HEK293T (cell line): ENCODE results near the gene TM4SF5.

ENCODE experiments used
- ARNT ChIP-seq: fragments of 450-650 bp; IDR thresholded peaks from 2 replicates; pipeline ENCODE4 v1.6.1; 2017; ENCODE audit warnings: mild to moderate bottlenecking
- BHLHE40 ChIP-seq: fragments of 450-650 bp; IDR thresholded peaks from 2 replicates; pipeline ENCODE4 v1.6.1; 2016; ENCODE audit warnings: mild to moderate bottlenecking, moderate library complexity, borderline replicate concordance
- CTBP1 ChIP-seq: fragments of 450-650 bp; IDR thresholded peaks from 2 replicates; pipeline ENCODE4 v1.6.1; 2016; ENCODE audit warnings: borderline replicate concordance
- ELF4 ChIP-seq: fragments of 450-650 bp; IDR thresholded peaks from 2 replicates; pipeline ENCODE4 v1.6.1; 2017; ENCODE audit warnings: antibody characterized with exemption
- FOXA1 ChIP-seq: fragments of 450-650 bp; IDR thresholded peaks from 2 replicates; pipeline ENCODE4 v1.6.1; 2016; ENCODE audit warnings: mild to moderate bottlenecking
- FOXK2 ChIP-seq: fragments of 450-650 bp; IDR thresholded peaks from 2 replicates; pipeline ENCODE4 v1.6.1; 2016; ENCODE audit warnings: mild to moderate bottlenecking
- FOXM1 ChIP-seq: fragments of 450-650 bp; IDR thresholded peaks from 2 replicates; pipeline ENCODE4 v1.6.1; 2017; ENCODE audit warnings: mild to moderate bottlenecking, borderline replicate concordance
- HDGF ChIP-seq: fragments of 450-650 bp; IDR thresholded peaks from 2 replicates; pipeline ENCODE4 v1.6.1; 2017; ENCODE audit warnings: antibody characterized with exemption, borderline replicate concordance
- L3MBTL2 ChIP-seq: fragments of 450-650 bp; conservative IDR thresholded peaks from 2 replicates; pipeline ENCODE4 v1.6.1; 2016; ENCODE audit warnings: mild to moderate bottlenecking
- NFRKB ChIP-seq: fragments of 450-650 bp; IDR thresholded peaks from 2 replicates; pipeline ENCODE4 v1.6.1; 2016; ENCODE audit warnings: mild to moderate bottlenecking, moderate library complexity
- SP1 ChIP-seq: fragments of 450-650 bp; IDR thresholded peaks from 2 replicates; pipeline ENCODE4 v1.6.1; 2017
- SUZ12 ChIP-seq: fragments of 450-650 bp; IDR thresholded peaks from 2 replicates; pipeline ENCODE4 v1.6.1; 2016; ENCODE audit warnings: mild to moderate bottlenecking
- TARDBP ChIP-seq: fragments of 450-650 bp; IDR thresholded peaks from 2 replicates; pipeline ENCODE4 v1.6.1; 2016
- ZNF384 ChIP-seq: fragments of 450-650 bp; IDR thresholded peaks from 2 replicates; pipeline ENCODE4 v1.6.1; 2016

GRCh38 chr17:4750606-4751005, 21.1 kb upstream of the TM4SF5 start:
- TF ChIP-seq FOXK2 (no peak), ELF4 (no peak), FOXM1 (no peak), CTBP1 (no peak), SUZ12 (no peak), BHLHE40 (no peak), HDGF (no peak), L3MBTL2 (no peak), TARDBP (no peak), NFRKB (no peak), FOXA1 (no peak), SP1 (no peak), ZNF384 (no peak), ARNT (no peak)
